GM18907 (cell line): ENCODE data around the gene FAM89B.
"Not testable (repeated sequence)": the region's sequence is repeated elsewhere in the genome, so short reads cannot be mapped to it uniquely, and the experiment has no call there.

ENCODE experiments used
- ATAC-seq: cut with Tn5 transposase; IDR thresholded peaks from one replicate; pipeline ENCODE4 v1.9.1; 2021; ENCODE audit warnings: mild to moderate bottlenecking, moderate library complexity; ENCODE audit not compliant: unreplicated experiment

Gene FAM89B

DNA sequence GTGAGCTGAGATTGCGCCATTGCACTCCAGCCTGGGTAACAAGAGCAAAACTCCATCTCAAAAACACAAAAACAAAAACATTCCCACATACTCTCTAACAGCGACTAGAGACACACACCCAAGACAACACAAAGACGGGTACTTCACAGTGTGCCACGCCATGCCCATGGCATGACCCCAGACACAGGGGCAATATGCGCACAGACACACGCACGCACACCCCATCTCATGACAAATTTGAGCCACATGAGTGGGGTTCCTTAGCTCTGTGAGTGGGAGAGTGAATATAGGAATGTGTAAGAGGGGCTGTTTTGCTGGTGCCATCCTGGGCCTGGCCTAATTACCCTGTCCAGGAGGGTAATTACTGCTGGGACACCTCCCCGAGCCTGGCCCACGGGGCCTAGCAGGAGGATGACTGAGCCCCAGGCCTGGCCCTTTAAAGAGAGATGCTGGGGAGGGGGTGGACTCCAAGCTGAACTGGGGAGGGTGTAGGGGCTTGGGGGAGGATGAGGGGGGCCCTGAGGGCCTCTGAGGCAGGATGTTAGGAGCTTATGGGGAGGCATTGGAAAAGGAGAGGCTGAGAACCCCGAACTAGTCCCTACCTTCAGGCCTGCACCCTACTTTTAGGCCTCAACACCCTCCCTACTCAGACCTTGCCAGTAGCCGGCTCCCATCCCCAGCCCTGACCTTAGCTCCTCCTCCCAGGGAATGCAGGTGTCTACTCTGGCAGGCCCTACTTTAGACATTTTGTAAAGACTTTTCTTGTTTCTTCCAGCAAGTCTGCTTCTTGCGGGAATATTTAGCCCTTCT lies 15.7 kb upstream of the FAM89B start:
- no peak for ATAC-seq

DNA sequence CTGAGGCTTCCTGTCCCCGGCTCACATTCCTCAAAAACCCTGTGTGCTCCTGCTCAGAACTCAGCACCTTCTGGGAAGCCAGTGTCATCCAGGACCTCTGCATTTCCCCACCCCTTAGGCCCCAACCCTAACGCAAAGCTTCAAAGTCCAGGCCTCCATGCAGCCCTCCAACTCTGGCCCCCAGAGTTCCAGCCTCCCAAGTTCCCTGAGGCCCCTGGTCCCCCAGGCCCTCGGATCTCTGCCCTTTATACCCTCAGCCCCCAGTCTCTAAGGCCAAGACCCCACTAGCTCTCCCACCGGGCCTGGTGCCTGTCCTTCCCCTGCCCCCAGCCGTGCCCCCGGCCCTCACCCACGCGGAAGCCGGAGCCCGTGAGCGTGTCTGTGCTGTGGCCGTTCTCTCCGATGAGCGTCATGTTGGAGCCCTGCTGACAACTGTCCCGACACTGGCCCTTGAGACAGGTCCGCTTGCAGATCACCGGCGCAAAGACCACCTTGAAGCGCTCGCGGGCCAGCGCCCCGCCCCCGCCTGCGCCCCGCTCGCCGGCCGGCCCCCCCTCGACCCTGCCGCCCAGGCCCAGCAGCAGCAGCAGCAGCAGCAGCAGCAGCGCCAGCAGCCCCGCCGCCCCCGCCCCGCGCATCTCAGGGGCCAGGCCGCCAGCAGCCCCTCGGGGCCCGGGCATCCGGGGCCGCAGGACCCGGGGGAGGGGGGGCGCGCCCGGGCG lies 14.9 kb upstream of the FAM89B start:
- no peak for ATAC-seq

DNA sequence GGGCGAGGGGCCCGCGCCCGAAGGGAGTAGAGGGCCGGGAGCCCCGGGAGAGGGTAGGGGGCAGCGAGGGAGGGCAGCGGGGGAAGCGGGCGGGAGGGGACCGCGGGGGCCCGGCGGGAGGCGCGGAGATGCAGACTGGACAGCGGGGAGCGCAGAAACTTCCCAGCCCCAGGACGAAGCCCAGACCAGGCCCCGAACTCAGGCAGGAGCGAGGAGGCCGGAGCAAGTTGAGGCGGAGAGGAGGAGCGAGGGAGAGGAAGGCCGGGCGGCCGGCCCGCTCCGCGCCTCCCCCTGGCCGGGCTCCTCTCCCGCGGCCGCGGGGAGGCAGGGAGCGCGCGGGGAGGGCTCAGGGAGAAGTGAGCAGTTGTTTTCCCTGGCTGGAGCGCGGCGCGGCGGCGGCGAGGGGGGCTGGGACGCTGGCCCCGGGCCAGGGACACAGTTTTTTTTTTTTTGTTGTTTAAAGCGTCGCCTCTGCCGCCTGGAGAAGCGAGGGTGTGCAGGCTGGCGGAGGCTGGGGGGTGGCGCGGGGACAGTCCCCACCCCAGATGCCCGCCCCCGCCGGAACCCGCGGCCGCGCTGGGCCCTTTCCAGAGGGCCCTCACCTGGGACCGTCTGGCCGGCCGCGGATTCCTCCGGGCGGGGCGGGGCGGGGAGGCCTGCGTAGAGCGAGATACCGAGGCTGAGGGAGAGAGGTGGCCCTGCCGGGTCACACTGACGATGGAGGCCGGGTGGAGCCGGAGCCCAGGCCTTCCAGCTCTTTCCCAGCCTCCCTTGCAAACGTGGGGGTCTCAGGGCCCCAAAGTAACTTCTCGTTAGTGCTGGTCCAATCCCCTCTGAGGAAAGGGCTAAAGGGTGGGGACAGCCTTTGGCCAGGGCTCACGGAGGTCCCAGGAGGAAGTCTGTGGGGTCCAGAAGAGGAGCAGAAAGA lies 14.1 kb upstream of the FAM89B start, which contains the start of gene LTBP3:
TSS of gene LTBP3 (minus strand) at position 358 of the 928 bp plus-strand sequence. CDS start 400 bp downstream, outside the sequence.
- ATAC-seq, result no peak

DNA sequence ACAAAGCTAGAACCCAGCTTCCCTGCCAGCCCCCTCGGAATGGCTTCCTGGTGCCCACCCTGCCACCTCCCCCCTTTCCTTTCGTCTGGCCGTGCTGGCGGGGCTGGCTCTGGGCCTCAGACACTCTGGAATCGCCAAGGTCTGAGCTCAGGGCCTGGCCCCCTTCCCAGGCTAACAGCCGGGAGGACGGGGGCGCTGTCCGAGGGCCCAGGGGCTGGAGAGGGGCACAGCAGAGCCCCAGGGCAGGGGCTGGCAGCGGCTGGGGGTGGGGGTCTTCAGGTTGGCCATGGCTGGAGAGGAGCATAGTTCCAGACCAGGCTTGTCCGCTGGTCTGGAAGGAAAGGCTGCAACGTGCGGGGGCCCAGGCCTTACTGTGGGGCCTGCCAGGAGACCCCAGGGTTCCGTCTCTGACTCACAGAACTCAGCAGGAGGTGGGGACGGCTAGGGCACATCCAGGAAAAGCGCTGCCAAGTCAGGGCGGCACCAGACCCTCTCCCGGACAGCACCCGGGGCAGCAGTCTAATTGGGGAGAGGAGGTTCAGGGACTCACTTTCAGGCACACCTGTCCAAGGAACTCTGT lies 13.3 kb upstream of the FAM89B start:
- ATAC-seq, result no peak

DNA sequence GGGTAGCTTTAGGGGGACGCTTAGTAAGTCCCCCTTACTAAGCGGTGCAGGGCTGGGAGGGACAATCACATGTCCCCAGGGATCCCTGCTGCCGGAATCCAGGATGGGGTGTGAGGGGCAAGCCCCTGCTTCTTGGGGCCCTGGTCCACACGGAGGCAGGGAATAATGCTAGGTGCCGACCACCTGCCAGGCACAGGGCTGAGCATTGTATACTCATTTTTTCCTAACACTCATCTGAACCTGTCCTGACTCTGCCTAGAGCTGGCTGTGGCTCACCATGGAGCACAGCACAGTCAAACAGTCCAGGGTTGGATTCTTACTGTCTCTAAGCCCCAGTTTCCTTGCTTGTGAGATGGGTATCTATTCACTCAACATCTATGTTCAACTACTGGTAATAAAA lies 12.8 kb upstream of the FAM89B start:
- ATAC-seq, result no peak

DNA sequence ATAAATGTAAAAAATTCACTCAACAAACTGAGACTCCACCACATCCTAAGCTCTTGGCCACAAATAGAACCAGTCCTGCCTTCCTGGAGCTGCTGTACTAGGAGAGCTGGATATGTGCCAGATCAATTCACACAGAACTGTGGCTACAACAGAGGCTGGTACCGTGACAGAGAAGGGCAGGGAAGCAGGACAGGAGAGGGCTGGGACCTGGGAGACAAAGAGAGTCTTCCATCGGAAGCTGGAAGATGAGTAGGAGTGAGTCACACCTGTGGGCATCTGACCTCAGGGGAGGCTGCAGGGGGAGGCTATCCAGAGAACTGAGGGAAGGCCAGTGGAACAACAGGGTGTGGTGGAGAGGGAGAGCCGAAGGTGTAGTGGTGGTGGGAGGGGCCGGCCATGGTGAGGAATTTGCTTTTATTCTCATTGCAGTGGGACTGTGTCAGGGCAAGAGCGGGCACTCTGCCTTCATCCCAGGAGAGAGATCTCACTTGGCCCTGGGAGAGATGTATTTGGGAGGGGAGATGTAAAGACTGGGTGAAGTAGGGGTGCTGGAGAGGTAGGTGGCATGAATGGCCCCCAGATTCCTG lies 12.3 kb upstream of the FAM89B start:
- no peak for ATAC-seq

DNA sequence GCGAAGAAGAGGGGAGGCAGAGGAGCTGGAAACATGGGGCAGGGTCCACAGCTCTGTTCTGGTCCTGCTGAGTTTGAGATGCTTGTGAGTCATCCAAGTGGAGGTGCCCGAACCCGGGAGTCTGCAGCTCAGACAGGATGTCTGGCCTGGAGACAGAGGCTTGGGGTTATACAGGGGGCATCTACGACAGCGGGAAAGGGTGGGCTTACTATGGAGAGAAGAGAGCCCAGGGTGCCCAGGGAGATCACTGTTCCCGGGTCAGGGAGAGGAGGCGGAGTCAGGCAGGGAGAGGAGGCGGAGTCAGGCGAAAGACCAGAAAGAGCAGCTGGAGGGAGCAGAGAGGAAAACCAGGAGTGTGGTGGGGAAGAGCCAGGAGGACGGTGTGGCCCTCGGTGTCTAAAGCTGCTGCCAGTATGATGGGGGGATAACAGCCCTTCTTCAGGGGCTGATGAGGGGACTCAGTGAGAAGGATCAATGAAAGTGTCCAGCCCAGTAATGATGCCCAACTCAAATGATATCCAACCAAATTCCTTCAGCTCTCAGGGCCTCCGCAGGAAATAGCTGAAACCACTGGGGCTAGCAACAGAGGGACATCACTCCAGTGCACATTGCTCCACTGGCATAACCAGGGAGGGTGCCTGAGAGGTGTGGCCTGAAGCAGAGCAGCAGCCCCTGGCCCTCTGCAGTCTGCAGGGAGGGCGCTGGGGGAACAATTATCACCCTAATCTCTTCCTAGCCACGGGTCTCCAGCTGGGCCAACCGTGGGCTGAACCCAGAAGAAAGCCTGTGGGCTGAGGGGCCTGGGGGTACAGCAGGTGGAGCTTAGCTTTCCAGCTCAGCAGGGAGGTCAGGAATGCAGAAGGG lies 11.6 kb upstream of the FAM89B start:
- ATAC-seq, result no peak

DNA sequence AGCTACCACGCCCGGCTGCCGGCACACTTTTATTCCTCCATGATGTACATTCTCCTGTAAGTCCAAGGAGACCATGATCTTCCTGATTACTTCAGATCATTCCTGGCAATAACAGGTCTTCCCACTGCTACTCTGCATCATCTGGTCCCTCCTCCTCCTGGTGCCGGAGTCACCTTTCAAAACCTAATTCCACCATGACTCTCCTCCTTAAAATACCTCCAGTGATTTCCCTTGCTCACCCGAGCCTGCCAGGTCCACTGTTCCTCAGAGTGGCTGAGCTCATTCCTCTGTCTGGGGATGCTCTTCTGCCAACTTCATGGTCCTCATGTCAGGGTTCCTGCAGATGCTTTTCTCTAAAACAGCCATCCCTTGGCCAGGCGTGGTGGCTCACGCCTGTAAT lies 10.3 kb upstream of the FAM89B start:
- ATAC-seq, result no peak

DNA sequence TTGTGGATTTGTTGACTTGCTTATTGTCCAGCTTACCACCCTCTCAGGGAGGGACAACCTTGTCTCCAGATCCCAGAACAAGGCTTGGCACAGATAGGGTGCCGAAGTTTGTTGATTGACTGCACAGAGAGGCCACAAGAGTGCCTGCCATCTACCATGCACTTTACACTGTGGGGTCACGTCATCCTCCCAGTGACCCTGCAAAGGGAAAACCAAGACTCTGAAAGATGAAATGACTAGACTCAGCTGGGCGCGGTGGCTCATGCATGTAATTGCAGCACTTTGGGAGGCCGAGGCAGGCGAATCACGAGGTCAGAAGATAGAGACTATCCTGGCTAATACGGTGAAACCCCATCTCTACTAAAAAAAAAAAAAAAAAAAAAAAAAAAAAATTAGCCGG lies 9.6 kb upstream of the FAM89B start:
- ATAC-seq, result no peak

DNA sequence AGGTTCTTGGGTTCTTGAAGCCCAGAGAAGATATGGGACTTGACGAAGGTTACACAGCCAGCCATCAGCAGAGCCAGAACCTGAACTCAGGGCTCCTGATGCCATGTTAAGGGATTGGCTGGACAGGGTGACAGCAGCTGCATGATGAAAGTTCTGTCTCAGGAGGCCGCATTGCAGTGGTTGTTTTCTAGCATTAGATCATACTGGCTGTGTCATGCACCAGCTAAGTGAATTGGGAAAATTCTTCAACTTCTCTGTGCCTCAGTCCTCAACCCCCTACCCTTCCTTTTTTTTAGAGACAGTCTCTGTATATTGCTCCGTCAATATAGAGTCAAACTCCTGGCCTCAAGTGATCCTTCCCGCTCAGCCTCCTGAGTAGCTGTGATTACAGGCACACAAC lies 8.7 kb upstream of the FAM89B start:
- no peak for ATAC-seq

DNA sequence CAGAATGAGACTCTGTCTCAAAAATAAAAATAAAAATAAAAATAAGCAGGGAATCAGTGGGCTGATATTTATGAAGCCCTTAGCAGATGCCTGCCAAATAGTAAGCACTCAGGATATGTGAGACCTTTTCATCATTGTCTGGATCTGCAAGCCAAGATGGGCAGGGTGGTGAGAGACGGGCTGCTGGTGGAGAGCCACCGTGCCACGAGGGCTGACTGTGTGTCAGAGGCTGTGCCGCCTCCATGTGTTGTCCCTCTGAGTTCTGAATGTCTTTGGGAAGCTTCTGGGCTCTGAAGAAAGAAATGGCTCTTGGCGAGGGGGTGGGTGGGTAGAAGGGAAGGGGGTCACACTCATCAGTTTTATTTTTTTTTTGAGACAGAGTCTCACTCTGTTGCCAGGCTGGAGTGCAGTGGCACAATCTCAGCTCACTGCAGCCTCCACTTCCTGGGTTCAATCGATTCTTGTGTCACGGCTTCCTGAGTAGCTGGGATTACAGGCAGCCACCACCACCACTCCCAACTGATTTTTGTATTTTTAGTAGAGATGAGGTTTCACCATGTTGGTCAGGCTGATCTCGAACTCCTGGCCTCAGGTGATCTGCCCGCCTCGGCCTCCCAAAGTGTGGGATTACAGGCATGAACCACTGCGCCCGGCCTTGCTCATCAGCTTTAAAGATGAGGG lies 7.3 kb upstream of the FAM89B start:
- ATAC-seq, result not testable (repeated sequence)

DNA sequence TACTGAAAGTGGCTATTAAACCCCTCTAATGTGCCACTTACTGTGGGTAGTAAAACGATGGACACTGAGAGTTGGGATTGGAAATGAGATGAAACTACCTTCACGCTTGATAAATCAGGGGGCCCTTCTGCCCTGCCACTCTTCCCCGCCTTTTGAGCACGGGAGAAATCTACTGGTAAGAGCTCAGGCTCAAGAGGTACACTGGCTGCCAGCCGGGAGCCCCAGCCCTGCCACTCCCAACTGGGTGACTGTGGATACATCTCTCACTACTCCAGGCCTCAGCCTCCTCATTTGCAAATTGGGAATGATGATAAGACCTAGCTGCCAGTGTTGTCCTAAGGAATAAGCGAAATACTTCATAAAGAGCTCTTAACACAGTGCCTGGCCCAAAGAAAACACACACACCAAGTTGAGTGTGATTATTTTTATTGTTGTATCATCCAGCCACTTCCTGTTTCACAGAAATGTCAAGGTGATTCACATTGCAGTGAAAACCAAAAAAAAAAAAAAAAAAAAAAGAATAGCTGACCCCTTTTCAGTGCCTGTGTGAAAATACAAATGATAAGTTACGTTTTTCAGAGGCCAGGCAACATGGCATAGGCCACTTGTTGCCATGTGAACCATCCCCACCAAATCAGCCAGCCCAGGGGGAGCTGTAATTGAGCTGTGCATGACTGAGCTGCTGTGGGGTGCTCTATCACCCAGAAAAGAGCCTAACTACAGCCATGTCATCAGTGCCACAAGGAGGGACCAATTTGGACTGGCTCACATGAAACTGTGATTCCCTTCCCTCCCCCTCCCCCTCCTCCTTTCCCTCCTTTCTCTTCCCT lies 6.5 kb upstream of the FAM89B start:
- no peak for ATAC-seq

DNA sequence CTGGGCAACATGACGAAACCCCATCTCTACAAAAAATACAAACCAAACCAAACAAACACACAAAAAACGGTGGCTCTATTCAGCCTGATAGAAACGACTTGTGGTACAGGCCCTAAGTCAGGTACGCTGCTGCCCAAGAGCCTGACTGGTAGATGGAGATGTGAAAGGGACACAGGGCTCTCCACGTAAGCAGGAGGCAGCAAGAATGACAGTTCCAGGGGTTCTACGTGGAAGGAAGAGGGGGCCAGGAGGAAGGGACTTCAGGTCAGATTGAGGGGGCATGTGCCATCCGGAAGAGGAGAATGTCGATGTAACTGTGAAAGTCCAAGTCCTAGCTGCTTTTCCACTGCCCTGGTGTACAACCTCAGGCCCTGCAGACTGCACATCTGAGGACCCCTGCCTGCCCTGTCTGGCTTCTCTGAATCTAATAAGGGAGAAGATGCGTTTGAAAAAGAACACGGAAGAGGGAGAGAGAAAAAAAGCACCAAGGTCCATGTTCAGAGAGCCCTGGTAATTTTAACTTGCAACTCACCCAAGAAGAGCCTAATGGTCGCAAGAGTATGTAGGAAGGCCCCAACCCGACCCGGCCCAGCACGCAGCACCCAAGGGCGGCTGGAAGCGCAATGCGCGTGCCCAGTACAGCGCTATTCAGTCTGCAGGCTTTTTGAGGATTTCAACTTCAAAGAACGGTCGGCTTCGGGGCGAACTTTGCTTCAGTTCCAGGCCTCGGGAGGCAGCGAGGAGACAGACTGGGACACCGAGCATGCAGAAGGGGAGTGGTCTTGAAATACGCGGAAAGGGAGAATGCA lies 3.0 kb upstream of the FAM89B start:
- peak; percentile 5 for ATAC-seq

DNA sequence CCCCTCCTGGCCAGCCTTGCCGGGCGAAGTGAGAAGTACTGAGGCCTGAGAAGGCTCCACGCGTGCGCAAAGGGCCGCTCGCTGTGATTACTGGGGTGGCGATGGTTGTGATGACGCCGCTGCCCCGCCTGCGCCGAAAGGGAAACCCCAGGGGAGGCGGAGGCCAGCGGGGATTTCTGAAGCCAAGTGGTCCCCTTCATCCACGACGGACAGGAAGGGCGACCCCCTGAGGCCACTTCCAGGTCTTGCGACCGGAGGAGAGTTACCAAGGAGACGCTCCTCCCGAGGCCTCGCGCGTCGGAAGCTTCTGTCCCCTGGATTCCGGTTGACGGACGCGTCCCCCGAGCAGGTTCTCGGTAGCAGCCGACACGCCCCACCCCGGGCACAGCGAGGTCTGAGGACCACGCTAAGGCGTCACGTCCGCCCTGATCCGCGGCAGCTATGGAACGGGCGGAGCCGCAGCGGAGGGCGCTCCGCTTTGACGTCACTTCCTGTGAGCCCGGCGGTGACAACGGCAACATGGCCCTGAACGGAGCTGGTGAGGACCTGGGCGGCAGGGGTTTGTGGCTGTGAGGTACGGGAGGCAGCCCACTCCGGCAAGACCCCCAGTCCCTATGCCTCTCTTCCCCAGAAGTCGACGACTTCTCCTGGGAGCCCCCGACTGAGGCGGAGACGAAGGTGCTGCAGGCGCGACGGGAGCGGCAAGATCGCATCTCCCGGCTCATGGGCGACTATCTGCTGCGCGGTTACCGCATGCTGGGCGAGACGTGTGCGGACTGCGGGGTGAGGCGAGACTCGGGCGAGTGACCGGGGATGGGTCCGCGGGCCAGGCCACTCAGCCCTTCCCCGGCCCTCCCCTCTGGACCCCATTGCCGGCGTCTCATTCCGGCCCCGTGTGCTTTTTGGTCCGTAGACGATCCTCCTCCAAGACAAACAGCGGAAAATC lies 2.1 kb upstream of the FAM89B start, which contains the start of gene ZNRD2:
TSS of gene ZNRD2 (plus strand) at position 505 of the 946 bp plus-strand sequence. CDS start at position 520, 15 bp downstream.
- peak; percentile 66 for ATAC-seq

DNA sequence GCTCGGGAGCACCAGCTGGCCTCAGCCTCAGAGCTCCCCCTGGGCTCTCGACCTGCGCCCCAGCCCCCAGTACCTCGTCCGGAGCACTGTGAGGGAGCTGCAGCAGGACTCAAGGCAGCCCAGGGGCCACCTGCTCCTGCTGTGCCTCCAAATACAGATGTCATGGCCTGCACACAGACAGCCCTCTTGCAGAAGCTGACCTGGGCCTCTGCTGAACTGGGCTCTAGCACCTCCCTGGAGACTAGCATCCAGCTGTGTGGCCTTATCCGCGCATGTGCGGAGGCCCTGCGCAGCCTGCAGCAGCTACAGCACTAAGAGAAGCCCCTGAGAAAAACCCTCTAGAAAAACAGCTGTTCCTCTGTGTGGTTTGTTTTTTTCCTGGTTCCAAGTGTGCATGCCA lies 918 bp upstream of the FAM89B start:
- ATAC-seq, result no peak

DNA sequence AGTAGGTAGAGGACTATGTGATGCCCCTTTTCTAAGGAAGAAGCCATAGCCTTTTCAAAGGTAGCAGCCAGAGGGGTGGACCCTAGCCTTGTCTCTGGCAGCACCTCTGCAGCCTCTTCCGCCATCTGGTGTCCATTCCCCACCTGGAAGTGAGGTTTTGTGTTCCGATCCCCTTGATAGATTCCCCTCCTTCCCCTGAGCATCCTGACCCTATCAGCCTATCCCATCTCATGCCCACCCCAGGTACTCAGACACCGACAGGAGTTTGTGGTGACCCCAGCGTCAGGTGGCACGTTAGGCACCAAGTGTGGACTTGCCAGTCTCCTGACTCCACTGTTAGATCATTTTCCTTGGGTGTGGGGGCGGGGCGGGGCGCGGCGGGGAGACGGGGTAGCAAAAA lies 398 bp upstream of the FAM89B start:
- no peak for ATAC-seq
